RKO (cell line): ENCODE results near the gene JARID2.
A peak's percentile ranks its signal among the peaks of the same experiment; 100 is the strongest.

Experiments
- DNase-seq: peaks from one replicate; pipeline ENCODE4 v3.0.0-alpha.2; 2016; ENCODE audit warnings: low spot score

Gene JARID2

DNA sequence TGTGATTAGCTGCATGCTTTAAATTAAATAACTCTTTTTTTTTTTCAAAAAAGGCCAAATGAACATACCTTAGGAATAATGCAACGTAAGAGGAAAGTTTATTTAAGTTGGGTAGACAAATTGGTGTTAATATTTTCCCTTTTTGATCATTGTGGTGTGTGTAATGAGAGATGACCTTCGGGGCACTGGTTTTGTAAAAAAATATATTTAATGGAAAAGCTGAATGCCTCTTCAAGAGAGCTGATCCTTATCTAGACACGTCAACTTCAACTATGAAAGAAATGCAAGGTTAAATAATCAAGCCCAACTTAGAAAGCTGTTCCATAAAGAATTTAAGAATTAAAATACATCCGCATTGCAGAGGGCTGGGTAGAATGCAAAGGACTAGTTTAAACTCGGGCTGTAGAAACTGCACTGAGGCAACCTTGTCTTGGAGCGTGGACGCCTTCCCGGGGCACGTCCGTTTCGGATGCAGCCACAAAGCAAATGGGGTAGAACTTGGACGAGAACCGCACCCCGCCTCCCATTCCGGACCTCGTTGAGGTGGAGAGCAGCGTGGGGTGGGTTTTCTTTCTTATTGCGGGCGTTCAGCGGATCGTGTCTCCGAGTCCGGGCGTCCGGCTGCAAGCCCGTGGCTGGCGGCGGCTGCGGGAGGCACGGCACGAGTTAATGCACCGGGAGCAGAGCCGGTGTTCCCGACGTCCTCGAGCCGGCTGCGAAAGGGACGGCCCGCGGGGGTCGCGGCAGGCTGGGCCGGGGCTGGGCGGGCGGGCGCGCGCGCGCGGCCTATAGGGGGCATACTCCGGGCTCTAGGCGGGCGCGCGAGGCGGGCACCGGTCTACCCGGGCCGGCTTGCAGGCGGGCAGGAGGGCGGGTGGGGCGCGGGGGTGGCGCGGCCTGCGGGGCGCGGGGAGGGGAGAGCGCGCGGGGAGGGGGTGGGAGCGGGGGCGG, 1.9 kb downstream of the JARID2 start:
- peak; percentile 46 for DNase-seq

GRCh38 chr6:15248451-15249370, 2.8 kb downstream of the JARID2 start:
- DNase-seq, result peak; percentile 93

DNA sequence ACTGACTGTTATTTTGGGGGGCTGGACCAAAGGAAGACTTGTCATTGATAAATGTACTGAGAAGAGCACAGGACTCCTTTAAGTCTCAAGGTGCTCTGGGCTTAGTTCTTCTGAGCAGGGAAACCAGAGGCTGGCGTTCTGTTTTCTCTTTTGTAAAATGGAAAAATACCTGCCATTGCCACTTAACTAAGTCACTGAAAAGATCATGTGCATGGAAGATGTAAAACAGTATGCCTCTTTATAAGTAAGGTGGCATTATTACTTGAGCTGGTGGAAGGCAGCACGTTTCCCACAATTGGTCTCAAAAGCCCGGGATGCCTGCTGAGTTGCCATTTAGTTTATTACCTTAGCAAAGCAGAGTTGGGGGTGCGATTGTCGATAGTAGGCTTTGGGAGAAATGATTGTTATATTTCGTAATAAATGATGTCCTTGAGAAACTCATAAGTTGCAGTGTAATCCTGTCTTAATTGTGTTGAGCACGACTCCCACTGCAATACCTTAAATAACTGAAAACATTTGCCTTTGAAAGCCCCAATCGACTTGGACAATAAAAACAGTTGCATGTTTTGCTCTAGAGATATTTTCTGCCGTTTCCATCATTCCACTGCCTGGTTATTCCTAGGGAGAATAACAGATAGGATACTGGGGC, 3.6 kb downstream of the JARID2 start:
- no peak for DNase-seq

DNA sequence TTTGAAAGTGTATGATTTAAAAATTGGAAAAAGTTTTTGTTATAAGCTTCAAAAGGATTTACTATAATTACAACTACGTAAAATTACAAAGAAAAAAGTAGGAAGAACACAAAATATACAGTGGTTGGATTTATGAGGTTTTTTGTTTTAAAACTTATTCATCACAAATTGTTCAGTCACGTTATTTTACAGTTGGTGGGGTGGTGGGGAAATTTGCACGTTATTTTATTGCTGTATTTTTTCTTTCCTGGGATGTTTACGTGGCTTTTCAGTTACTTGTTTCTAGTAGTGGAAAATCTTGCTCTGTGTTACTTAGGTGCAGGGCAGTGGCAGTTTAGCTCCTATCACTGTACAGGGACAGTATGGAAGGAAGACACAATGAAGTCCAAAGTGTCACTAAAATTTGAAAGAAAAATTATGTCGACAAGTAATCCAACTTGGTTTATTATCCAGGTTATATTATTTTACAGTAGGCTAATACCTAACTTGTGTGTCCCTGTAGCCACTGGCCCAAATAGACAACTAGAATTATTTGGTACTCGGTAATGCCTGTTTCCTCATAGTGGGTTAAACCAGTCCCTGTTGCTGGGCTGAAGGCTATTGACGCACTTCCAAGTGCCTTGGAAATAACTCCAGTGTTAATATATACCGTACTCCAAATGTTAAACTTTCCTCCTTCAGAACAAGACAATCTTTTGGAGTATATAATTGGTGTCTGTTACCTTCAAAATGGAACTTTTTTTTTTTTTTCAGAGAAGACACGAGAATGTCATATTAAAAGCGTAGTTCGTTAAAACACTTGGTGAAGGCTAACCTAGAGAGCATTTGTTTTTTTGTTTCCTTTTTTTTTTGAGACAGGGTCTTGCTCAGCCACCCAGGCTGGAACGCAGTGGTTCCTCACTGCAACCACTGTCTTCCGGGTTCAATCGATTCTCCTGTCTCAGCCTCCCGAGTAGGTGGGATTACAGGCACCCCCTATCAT, 4.6 kb downstream of the JARID2 start:
- no peak for DNase-seq

- DNase-seq, result no peak
Observed at GRCh38 chr6:15252195-15252594, 6.3 kb downstream of the JARID2 start.

GRCh38 chr6:15253203-15254022, 7.5 kb downstream of the JARID2 start:
- DNase-seq, result no peak

- DNase-seq, result no peak
Observed at GRCh38 chr6:15254070-15254975, 8.5 kb downstream of the JARID2 start.

GRCh38 chr6:15255481-15255880, 9.6 kb downstream of the JARID2 start:
- no peak for DNase-seq

- DNase-seq, result no peak
Observed at GRCh38 chr6:15255909-15256395, 10.1 kb downstream of the JARID2 start.

DNA sequence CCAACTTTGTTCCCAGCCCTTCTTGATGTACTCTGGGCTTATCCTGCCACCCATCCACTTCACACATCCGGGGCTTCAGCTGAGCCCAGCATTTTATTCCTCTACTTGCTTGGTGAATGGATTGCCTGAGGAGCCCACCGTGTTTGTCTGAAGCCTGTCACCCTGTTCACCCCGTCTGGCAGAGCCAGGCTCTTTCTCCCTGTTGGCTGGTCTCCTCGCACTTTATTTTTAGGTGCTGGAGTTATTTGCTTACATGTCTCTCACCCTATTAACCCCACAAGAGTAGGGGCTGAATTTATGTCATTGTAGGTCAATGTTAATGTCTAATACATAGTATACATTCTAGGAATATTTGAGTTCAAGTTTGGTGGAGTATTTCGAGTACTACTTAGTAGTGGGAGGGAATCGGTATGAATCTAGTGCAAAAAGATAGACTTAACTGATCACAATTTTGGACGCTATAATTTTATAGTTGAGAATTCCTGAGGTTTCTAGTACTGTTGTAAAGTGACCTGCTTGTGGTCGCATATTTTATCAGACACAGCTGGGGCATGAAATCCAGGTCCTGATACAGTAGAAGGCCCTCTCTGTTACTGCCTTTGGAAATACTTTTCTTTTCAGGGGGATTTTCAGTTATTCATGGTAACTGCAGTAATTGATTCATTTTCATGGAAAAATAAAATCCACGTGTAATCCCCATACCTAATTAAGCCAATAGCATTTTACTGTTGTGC, 10.8 kb downstream of the JARID2 start:
- no peak for DNase-seq

- no peak for DNase-seq
Observed at GRCh38 chr6:15257357-15258132, 11.7 kb downstream of the JARID2 start.

- DNase-seq, result no peak
Observed at GRCh38 chr6:15259766-15260098, 13.9 kb downstream of the JARID2 start.

DNA sequence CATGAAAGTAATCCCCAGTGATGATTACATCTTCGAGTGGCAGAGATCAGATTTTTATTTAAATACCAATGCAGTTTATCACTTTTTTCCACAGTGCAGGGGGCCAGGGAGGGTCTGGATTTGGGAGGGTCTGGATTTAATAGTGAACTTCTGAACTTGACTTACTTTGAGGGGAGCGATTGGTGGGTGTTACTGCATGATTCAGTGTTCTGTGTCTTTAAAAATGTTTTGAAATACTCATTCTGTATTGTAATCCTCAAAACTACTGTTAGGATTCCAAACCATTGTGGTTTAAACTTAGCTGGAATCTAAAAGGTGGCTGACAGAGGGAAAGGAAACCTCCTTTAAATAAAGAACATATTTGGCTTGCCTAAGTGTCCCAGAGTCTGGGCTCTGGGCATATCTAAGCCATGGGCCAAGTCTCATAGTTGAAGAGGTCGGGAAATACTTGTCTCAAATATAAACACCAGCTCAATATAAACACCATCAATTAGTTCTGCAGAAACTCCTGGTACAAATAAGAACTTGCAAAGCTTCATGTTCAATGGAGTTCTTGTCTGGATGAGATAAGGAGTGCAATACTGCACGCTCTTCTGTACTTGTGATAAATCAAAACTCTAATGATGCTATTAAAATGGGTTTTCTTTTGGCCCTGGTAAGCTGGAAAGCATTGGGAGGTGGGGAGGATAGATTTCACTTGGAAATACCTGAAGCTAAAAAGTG, 14.4 kb downstream of the JARID2 start:
- no peak for DNase-seq

GRCh38 chr6:15263780-15264374, 18.0 kb downstream of the JARID2 start:
- no peak for DNase-seq

DNA sequence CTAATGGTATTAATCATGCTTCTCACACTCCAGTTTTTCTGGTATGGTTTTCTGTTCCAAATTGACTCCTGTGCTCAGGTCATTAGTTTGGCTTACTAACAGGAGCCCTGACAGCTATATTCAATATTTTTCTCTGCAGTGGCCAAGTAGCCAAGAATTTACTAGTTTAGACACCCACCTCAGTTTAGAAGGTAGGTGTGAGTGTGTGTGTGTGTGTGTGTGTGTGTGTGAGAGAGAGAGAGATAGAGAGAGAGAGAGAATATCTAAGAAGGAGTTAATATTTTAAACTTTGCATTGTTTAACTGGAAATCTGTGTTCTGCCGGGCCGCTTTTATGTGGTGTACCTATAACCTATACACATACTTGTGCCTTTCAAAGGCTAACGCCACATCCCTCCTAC, 18.5 kb downstream of the JARID2 start:
- DNase-seq, result no peak
